GM18520 (cell line): ENCODE measurements around the gene QSER1.
"Not testable (repeated sequence)": the region's sequence is repeated elsewhere in the genome, so short reads cannot be mapped to it uniquely, and the experiment has no call there.

Experiments
- ATAC-seq: cut with Tn5 transposase; IDR thresholded peaks from one replicate; pipeline ENCODE4 v1.9.1; 2021; ENCODE audit not compliant: unreplicated experiment

Gene QSER1

DNA sequence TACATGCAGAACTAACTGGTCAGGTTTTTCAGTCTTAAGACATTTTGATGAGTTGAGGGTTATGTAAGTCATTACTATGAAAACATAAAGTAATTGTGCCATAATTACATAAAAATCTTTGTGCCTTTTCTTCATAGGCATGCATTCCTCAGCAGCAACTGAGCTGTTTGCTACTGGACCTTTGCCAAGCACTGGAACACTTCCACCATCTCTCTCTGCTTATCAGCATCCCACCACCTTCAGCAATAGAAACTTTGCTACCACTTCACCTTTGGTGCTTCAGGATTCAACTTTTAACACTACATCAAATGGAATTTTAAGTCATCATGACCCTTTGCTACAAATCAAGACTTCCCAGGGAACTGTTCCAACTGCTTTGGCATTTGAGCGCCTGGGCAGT, 39.0 kb downstream of the QSER1 start:
- no peak for ATAC-seq

DNA sequence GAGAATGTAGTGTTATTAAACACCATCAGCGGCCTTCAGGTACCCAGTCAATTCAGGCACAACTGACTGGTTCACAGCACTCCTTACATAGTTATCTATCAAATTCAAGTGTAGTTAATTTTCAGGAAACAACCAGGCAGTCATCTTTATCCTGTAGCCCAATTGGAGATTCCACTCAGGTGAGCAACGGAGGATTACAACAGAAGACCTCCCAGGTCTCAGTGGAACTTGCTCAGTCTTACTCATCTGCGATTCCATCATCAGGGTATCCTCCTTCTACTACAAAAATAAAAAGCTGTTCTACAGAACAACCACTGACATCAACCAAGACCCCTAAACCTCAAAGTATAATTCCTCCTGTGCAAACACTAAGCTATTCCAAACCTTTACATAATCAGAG, 39.6 kb downstream of the QSER1 start:
- ATAC-seq: no peak

GRCh38 chr11:32935462-32936029, 42.9 kb downstream of the QSER1 start:
- ATAC-seq: no peak

DNA sequence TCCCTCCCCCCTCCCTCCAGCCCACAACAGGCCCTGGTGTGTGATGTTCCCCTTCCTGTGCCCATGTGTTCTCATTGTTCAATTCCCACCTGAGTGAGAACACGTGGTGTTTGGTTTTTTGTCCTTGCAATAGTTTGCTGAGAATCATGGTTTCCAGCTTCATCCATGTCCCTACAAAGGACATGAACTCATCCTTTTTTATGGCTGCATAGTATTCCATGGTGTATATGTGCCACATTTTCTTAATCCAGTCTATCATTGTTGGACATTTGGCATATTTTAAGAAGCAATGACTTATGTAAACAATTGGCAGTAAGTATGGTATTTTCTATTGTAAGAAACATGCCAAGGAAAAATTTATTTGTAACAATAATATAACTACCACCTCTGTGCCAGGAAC, 43.6 kb downstream of the QSER1 start:
- ATAC-seq: not testable (repeated sequence)

DNA sequence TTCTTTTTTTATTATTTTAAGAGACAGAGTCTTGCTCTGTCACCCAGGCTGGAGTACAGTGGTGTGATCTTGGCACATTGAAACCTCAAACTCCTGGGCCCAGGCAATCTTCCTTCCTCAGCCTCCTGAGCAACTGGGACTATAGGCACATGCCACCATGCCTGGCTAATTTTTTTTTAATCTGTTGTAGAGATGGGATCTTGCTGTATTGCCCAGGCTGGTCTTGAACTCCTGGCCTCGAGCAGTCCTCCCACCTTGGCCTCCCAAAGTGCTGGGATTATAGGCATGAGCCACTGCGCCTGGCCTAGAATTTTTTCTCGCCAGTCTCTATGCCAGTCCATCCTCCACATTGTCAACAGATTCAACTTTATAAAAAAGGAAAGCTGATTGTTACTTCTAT, 44.7 kb downstream of the QSER1 start:
- not testable (repeated sequence) for ATAC-seq

GRCh38 chr11:32939046-32939445, 46.4 kb downstream of the QSER1 start:
- ATAC-seq: no peak

GRCh38 chr11:32939866-32940265, 47.3 kb downstream of the QSER1 start:
- no peak for ATAC-seq

DNA sequence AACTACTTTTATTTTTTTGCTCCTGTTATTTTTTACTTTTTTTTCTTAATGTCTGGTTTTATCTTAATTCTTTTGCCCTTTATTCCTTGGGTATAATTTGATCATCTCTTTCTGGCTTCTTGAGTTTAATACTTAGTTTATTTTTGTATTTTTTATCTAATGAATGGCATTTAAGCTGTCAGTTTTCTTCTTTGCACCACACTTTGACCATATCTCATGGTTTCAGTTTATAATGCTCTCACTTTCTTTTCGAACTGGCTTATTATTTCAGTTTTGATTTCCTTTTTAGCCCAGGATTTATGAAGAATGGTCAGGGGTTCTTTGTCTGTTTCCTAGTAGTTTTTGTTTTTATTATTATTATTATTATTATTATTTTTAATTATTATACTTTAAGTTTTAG, 48.3 kb downstream of the QSER1 start:
- ATAC-seq: no peak

GRCh38 chr11:32947978-32948377, 55.4 kb downstream of the QSER1 start:
- ATAC-seq: no peak

DNA sequence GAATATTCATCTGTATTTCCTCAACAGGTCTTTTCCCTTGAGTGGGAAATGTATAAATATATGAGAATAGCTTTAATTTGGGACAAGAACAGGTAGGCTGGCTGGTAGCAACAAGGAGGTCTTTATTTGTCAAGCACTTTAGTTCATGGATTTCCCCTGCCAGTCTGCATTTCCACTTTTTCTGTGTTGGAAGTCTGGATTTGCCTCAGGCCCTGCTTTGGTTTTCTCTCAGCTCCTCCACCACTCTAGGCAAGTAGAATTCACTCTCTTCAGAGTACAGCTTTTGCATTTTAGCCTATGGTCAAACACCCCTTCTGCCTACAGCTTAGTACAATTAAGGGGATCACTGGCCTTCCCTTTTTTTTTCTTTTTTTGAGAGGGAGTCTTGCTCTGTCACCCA, 57.1 kb downstream of the QSER1 start:
- ATAC-seq: no peak

DNA sequence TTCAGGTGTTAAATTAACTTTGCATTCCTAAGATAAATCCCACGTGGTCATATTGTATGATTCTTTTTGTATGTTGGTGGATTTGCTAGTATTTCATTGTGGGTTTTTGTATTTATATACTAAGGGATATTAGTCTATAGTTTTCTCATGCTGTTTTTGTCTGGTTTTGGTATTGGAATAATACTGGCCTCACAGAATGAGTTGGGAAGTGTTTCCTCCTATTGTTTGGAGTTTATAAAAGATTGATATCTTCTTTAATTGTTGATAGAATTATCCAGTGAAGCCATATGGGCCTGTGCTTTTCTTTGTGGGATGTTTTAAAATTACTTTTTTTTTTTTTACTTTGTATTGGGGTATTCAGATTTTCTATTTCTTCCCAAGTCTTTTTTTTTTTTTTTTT, 59.8 kb downstream of the QSER1 start:
- no peak for ATAC-seq

- no peak for ATAC-seq
Observed at GRCh38 chr11:32953700-32954099, 61.1 kb downstream of the QSER1 start.

GRCh38 chr11:32960553-32961164, 68.0 kb downstream of the QSER1 start:
- no peak for ATAC-seq

DNA sequence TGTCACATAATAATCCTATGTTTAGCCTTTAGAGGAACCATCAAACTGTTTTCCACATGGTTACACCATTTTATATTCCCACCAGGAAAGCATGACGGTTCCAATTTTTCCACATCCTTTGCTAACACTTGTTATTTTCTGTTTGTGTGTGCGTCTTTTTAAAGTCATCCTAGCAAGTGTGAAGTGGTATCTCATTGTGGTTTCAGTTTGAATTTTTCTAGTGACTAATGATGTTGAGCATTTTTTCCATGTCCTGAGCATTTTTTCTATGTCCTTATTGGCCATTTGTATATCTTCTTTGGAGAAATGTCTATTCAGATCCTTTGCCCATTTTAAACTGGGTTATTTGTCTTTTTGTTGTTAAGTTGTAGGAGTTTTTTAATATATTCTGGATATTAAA, 69.4 kb downstream of the QSER1 start:
- no peak for ATAC-seq

DNA sequence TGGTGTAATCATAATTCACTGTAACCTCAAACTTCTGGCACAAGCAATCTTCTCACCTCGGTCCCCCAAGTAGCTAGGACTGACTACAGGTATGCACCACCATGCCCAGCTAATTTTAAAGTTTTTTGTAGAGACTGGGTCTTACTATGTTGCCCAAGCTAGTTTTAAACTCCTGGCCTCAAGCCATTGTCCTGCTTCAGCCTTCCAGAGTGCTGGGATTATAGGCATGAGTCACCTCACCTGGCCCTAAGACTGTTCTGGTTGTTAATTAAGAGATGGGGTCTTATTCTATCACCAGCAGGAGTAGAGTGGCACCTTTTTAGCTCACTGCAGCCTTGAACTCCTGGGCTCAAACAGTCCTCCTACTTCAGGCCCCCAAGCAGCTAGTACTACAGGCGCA, 71.1 kb downstream of the QSER1 start:
- ATAC-seq: no peak

GRCh38 chr11:32968541-32968940, 75.9 kb downstream of the QSER1 start:
- ATAC-seq: no peak

- ATAC-seq: not testable (repeated sequence)
Observed at GRCh38 chr11:32972233-32972632, 79.6 kb downstream of the QSER1 start.

- ATAC-seq: no peak
Observed at GRCh38 chr11:32972781-32973180, 80.2 kb downstream of the QSER1 start.

GRCh38 chr11:32982626-32983025, 90.0 kb downstream of the QSER1 start:
- ATAC-seq: no peak

- no peak for ATAC-seq
Observed at GRCh38 chr11:32983506-32983905, 90.9 kb downstream of the QSER1 start.

DNA sequence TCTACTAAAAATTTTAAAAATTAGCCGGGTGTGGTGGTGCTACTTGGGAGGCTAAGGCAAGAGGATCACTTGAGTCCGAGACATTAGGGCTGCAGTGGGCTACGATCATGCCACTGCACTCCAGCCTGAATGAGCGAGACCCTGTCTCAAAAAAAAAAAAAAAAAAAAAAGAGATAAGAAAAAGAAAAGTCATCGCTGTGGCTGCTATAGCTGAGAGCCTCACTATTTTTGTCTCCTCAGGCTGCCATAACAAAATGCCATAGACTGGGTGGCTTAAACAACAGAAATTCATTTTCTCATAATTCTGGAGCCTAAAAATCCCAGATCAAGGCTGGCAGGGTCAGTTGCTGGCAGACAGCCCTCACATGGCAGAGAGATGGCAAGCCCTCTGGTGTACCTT, 93.0 kb downstream of the QSER1 start:
- no peak for ATAC-seq

GRCh38 chr11:32987851-32988250, 95.2 kb downstream of the QSER1 start:
- ATAC-seq: no peak

- no peak for ATAC-seq
Observed at GRCh38 chr11:32990481-32990880, 97.9 kb downstream of the QSER1 start.
